Stimulated activated CD4-positive, alpha-beta T cell treated with anti-CD3 and anti-CD28 coated beads, Interleukin-4, amount 100 ng/mL, for 48 hours (primary cell): ENCODE measurements around the gene PRDM2.

Experiments
- DNase-seq, 2 donors: peaks; one replicate each; pipeline ENCODE4 v3.0.0-alpha.2; 2020; ENCODE audit warnings: low read depth in 2 of 2

Gene PRDM2

GRCh38 chr1:13790290-13791030 lies 90.5 kb downstream of the PRDM2 start:
- no peak for DNase-seq

GRCh38 chr1:13792419-13792818 lies 92.4 kb downstream of the PRDM2 start:
- DNase-seq, result no peak

GRCh38 chr1:13793088-13793730 lies 93.2 kb downstream of the PRDM2 start:
- no peak for DNase-seq

- no peak for DNase-seq
These were observed 94.5 kb downstream of the PRDM2 start for GRCh38 chr1:13794231-13795187.

GRCh38 chr1:13797397-13797796 lies 97.4 kb downstream of the PRDM2 start:
- no peak for DNase-seq

GRCh38 chr1:13798120-13798519 lies 98.1 kb downstream of the PRDM2 start:
- no peak for DNase-seq

GRCh38 chr1:13799502-13800283 lies 99.7 kb downstream of the PRDM2 start:
- DNase-seq, result no peak

- no peak for DNase-seq
These were observed 101.2 kb downstream of the PRDM2 start for GRCh38 chr1:13801232-13801631.

- no peak for DNase-seq
These were observed 101.9 kb downstream of the PRDM2 start for GRCh38 chr1:13801655-13802486.

GRCh38 chr1:13802782-13803545 lies 103.0 kb downstream of the PRDM2 start:
- DNase-seq, result no peak

- DNase-seq, result no peak
These were observed 103.7 kb downstream of the PRDM2 start for GRCh38 chr1:13803546-13804239.

- no peak for DNase-seq
These were observed 104.2 kb downstream of the PRDM2 start for GRCh38 chr1:13804240-13804633.

GRCh38 chr1:13805431-13805830 lies 105.4 kb downstream of the PRDM2 start:
- DNase-seq, result no peak

- no peak for DNase-seq
These were observed 106.1 kb downstream of the PRDM2 start for GRCh38 chr1:13806108-13806507.

- DNase-seq, result no peak
These were observed 107.2 kb downstream of the PRDM2 start for GRCh38 chr1:13807209-13807608.

- DNase-seq, result no peak
These were observed 108.7 kb downstream of the PRDM2 start for GRCh38 chr1:13808729-13809131.

GRCh38 chr1:13809461-13810159 lies 109.6 kb downstream of the PRDM2 start:
- peak; percentile 13 to 21 for DNase-seq
